ENCODE results near the gene MAN2A2.
"Not testable (repeated sequence)": the region's sequence is repeated elsewhere in the genome, so short reads cannot be mapped to it uniquely, and the experiment has no call there.

The MAN2A2 gene

GRCh38 chr15:90892498-90893174, 10.5 kb upstream of the MAN2A2 start:
- Histone ChIP-seq H3K79me2 (ENCODE audit: insufficient read depth, low read length) (no peaks in the 10 kb centered on the region), H3K9me3 (ENCODE audit: low read length) (no peaks in the 10 kb centered on the region), H3K4me2 (ENCODE audit: low read length) (peak overlapping the region; percentile 40), H3K36me3 (ENCODE audit: insufficient read depth, low read length) (no peaks in the 10 kb centered on the region), H3K9ac (ENCODE audit: low read length) (no peak overlapping the region), H3K27me3 (ENCODE audit: insufficient read depth, low read length) (peaks cover 20% of the 10 kb centered on the region), H2AFZ (ENCODE audit: low read length) (no peak overlapping the region), H3K4me1 (ENCODE audit: insufficient read depth, low read length, severe bottlenecking) (peaks cover 16% of the 10 kb centered on the region), H4K20me1 (ENCODE audit: insufficient read depth, low read length) (no peaks in the 10 kb centered on the region), H3K9me2 (ENCODE audit: low read depth, low read length) (no peaks in the 10 kb centered on the region), H3K27ac (ENCODE audit: low read depth, low read length, poor library complexity, severe bottlenecking) (no peak overlapping the region), H3K4me3 (ENCODE audit: low read depth, low read length, poor library complexity, severe bottlenecking) (peak overlapping the region; percentile 56), H3F3A (ENCODE audit: insufficient read depth, low read length) (no peaks in the 10 kb centered on the region)
- TF ChIP-seq CTCF (IDR thresholded peaks at IDR 0.05; ENCODE audit: low read length), result no peak
- no peak for TF ChIP-seq EZH2 (IDR thresholded peaks at IDR 0.05; ENCODE audit: borderline replicate concordance, low read length)

- no peaks in the 10 kb centered on the region; the same call in 1 of the 2 replicates for H3F3A ChIP-seq (ENCODE audit: insufficient read depth, low read length)
- H3K4me2 ChIP-seq (ENCODE audit: low read length), result peak overlapping the region; percentile 40
- no peaks in the 10 kb centered on the region for H3K79me2 ChIP-seq (ENCODE audit: insufficient read depth, low read length)
- no peaks in the 10 kb centered on the region for H3K36me3 ChIP-seq (ENCODE audit: insufficient read depth, low read length)
- no peak overlapping the region for H2AFZ ChIP-seq (ENCODE audit: low read length)
- no peak overlapping the region for H3K27ac ChIP-seq (ENCODE audit: low read depth, low read length, poor library complexity, severe bottlenecking)
- H4K20me1 ChIP-seq (ENCODE audit: insufficient read depth, low read length), result no peaks in the 10 kb centered on the region
- H3K9ac ChIP-seq (ENCODE audit: low read length), result peak overlapping the region; percentile 27; the same call in 1 of the 2 replicates
- H3K4me1 ChIP-seq (ENCODE audit: insufficient read depth, low read length, severe bottlenecking), result peaks cover 19% of the 10 kb centered on the region
- H3K9me3 ChIP-seq (ENCODE audit: low read length), result no peaks in the 10 kb centered on the region
- TF ChIP-seq CTCF (IDR thresholded peaks at IDR 0.05; ENCODE audit: low read length), result peak; percentile 74
- TF ChIP-seq EZH2 (IDR thresholded peaks at IDR 0.05; ENCODE audit: borderline replicate concordance, low read length), result no peak
- H3K27me3 ChIP-seq (ENCODE audit: insufficient read depth, low read length), result peaks cover 20% of the 10 kb centered on the region
- H3K9me2 ChIP-seq (ENCODE audit: low read depth, low read length), result no peaks in the 10 kb centered on the region
- H3K4me3 ChIP-seq (ENCODE audit: low read depth, low read length, poor library complexity, severe bottlenecking), result peak overlapping the region; percentile 56
Observed at GRCh38 chr15:90893175-90894090, 9.7 kb upstream of the MAN2A2 start.

- H3K9me3 ChIP-seq (ENCODE audit: low read length), result no peaks in the 10 kb centered on the region
- H3K36me3 ChIP-seq (ENCODE audit: insufficient read depth, low read length), result no peaks in the 10 kb centered on the region
- H3K27me3 ChIP-seq (ENCODE audit: insufficient read depth, low read length), result peaks cover 14% of the 10 kb centered on the region
- H2AFZ ChIP-seq (ENCODE audit: low read length), result no peak overlapping the region
- H3K4me3 ChIP-seq (ENCODE audit: low read depth, low read length, poor library complexity, severe bottlenecking), result no peak overlapping the region
- peaks cover 19% of the 10 kb centered on the region for H3K4me1 ChIP-seq (ENCODE audit: insufficient read depth, low read length, severe bottlenecking)
- no peak overlapping the region for H3K4me2 ChIP-seq (ENCODE audit: low read length)
- no peak overlapping the region for H3K9ac ChIP-seq (ENCODE audit: low read length)
- H4K20me1 ChIP-seq (ENCODE audit: insufficient read depth, low read length), result no peaks in the 10 kb centered on the region
- H3K27ac ChIP-seq (ENCODE audit: low read depth, low read length, poor library complexity, severe bottlenecking), result no peak overlapping the region
- no peaks in the 10 kb centered on the region for H3K79me2 ChIP-seq (ENCODE audit: insufficient read depth, low read length)
- H3K9me2 ChIP-seq (ENCODE audit: low read depth, low read length), result no peaks in the 10 kb centered on the region
- TF ChIP-seq CTCF (IDR thresholded peaks at IDR 0.05; ENCODE audit: low read length) (peak; percentile 8; the same call in 1 of the 2 replicates), EZH2 (IDR thresholded peaks at IDR 0.05; ENCODE audit: borderline replicate concordance, low read length) (no peak)
- H3F3A ChIP-seq (ENCODE audit: insufficient read depth, low read length), result no peaks in the 10 kb centered on the region; the same call in 1 of the 2 replicates
Observed at GRCh38 chr15:90895571-90896117, 7.5 kb upstream of the MAN2A2 start.

- H3K27ac ChIP-seq (ENCODE audit: low read depth, low read length, poor library complexity, severe bottlenecking), result peak overlapping the region; percentile 4
- H3K4me1 ChIP-seq (ENCODE audit: insufficient read depth, low read length, severe bottlenecking), result peaks cover 27% of the 10 kb centered on the region
- not testable (repeated sequence) for H3F3A ChIP-seq (ENCODE audit: insufficient read depth, low read length); H3K4me3 ChIP-seq (ENCODE audit: low read depth, low read length, poor library complexity, severe bottlenecking); H3K36me3 ChIP-seq (ENCODE audit: insufficient read depth, low read length); H3K9ac ChIP-seq (ENCODE audit: low read length); H3K79me2 ChIP-seq (ENCODE audit: insufficient read depth, low read length); H3K27me3 ChIP-seq (ENCODE audit: insufficient read depth, low read length); H3K9me3 ChIP-seq (ENCODE audit: low read length); H3K4me2 ChIP-seq (ENCODE audit: low read length); H3K9me2 ChIP-seq (ENCODE audit: low read depth, low read length); H4K20me1 ChIP-seq (ENCODE audit: insufficient read depth, low read length); H2AFZ ChIP-seq (ENCODE audit: low read length)
Observed at GRCh38 chr15:90897131-90897655, 5.9 kb upstream of the MAN2A2 start.

Measured in OCI-LY1 (cell line).